GM23338 (cell line): ENCODE results near the gene TMEM86A. TPM values are rescaled to one million over a fixed set of nuclear protein-coding genes. Genes with fewer than 3 reads are reported as not detected.

Source experiments
- ATAC-seq: fragments of 200-7000 bp; cut with Tn5 transposase; 3 replicates; pipeline ENCODE4 v1.9.1; 2020
- DNase-seq: peaks from one replicate; pipeline ENCODE4 v3.0.0-alpha.2; 2015; ENCODE audit warnings: low spot score
- H2AFZ ChIP-seq: fragments of 200-600 bp; sonication (generic); 2 replicates; pipeline ENCODE4 v1.8.0; 2016; ENCODE audit warnings: antibody characterized with exemption, mild to moderate bottlenecking, moderate library complexity
- H3F3A ChIP-seq: fragments of 200-600 bp; sonication (generic); replicated peaks from 2 replicates; pipeline ENCODE4 v1.8.0; 2017; ENCODE audit warnings: antibody characterized with exemption, mixed run types, low read depth
- H3K27ac ChIP-seq: fragments of 200-600 bp; sonication (generic); 2 replicates; pipeline ENCODE4 v1.6.1; 2016; ENCODE audit warnings: low read depth
- H3K27me3 ChIP-seq: fragments of 200-600 bp; sonication (generic); 2 replicates; pipeline ENCODE4 v1.8.0; 2016; ENCODE audit warnings: mild to moderate bottlenecking, mixed run types, moderate library complexity; ENCODE audit not compliant: insufficient read depth
- H3K36me3 ChIP-seq: fragments of 200-600 bp; sonication (generic); 2 replicates; pipeline ENCODE4 v1.8.0; 2016; ENCODE audit warnings: mild to moderate bottlenecking; ENCODE audit not compliant: insufficient read depth
- H3K4me1 ChIP-seq: fragments of 200-600 bp; sonication (generic); 2 replicates; pipeline ENCODE4 v1.8.0; 2016; ENCODE audit warnings: mild to moderate bottlenecking, moderate library complexity; ENCODE audit not compliant: insufficient read depth
- H3K4me2 ChIP-seq: fragments of 200-600 bp; sonication (generic); 2 replicates; pipeline ENCODE4 v1.7.1; 2017; ENCODE audit warnings: mixed run types
- H3K4me3 ChIP-seq: fragments of 200-600 bp; sonication (generic); 2 replicates; pipeline ENCODE4 v1.6.1; 2016; ENCODE audit warnings: mixed run types
- H3K79me2 ChIP-seq: fragments of 200-600 bp; sonication (generic); replicated peaks from 2 replicates; pipeline ENCODE4 v1.8.0; 2017; ENCODE audit warnings: mild to moderate bottlenecking; ENCODE audit not compliant: insufficient read depth
- H3K9me2 ChIP-seq: fragments of 200-600 bp; sonication (generic); 2 replicates; pipeline ENCODE4 v1.8.0; 2017; ENCODE audit not compliant: insufficient read depth
- H4K20me1 ChIP-seq: fragments of 200-600 bp; sonication (generic); replicated peaks from 2 replicates; pipeline ENCODE4 v1.8.0; 2017; ENCODE audit warnings: mild to moderate bottlenecking; ENCODE audit not compliant: insufficient read depth
- H3K27ac Mint-ChIP-seq: 2 replicates; pipeline ENCODE4 v1.8.0; 2020; ENCODE audit warnings: inconsistent platforms, mild to moderate bottlenecking, moderate library complexity, mixed read lengths
- H3K27me3 Mint-ChIP-seq: 3 replicates; pipeline ENCODE4 v1.8.0; 2022; ENCODE audit warnings: low read depth, mild to moderate bottlenecking, moderate library complexity, mixed read lengths, inconsistent platforms; ENCODE audit not compliant: insufficient read depth, poor library complexity
- H3K36me3 Mint-ChIP-seq: 3 replicates; pipeline ENCODE4 v1.8.0; 2021; ENCODE audit warnings: low read depth, mild to moderate bottlenecking, inconsistent platforms, moderate library complexity, mixed read lengths
- H3K4me1 Mint-ChIP-seq: 3 replicates; pipeline ENCODE4 v1.8.0; 2020; ENCODE audit warnings: mild to moderate bottlenecking, inconsistent platforms, mixed read lengths
- H3K4me3 Mint-ChIP-seq: 3 replicates; pipeline ENCODE4 v1.8.0; 2021; ENCODE audit warnings: moderate library complexity, mild to moderate bottlenecking, inconsistent platforms, mixed read lengths
- H3K9me3 Mint-ChIP-seq: 3 replicates; pipeline ENCODE4 v1.8.0; 2020; ENCODE audit warnings: moderate library complexity, mild to moderate bottlenecking, inconsistent platforms, mixed read lengths
- CREB1 ChIP-seq: fragments of 250-450 bp; sonication (Bioruptor Pico); IDR thresholded peaks from 2 replicates; pipeline ENCODE4 v1.5.0; 2020; ENCODE audit warnings: low read depth, mild to moderate bottlenecking, moderate library complexity
- ETS1 ChIP-seq: IDR thresholded peaks from 2 replicates; pipeline ENCODE4 v1.6.1; 2016; ENCODE audit warnings: antibody characterized with exemption
- EZH2 ChIP-seq: fragments of 200-600 bp; sonication (generic); IDR thresholded peaks from one replicate; pipeline ENCODE4 v1.8.0; 2017; ENCODE audit warnings: antibody characterized with exemption, mild to moderate bottlenecking, low read depth; ENCODE audit not compliant: unreplicated experiment
- EZH2phosphoT487 ChIP-seq: fragments of 200-600 bp; sonication (generic); IDR thresholded peaks from one replicate; pipeline ENCODE4 v1.8.1; 2018; ENCODE audit warnings: antibody characterized with exemption; ENCODE audit not compliant: unreplicated experiment
- JUNB ChIP-seq: IDR thresholded peaks from one replicate; pipeline ENCODE4 v1.6.1; 2016; ENCODE audit warnings: antibody characterized with exemption; ENCODE audit not compliant: unreplicated experiment
- NANOG ChIP-seq: IDR thresholded peaks from 2 replicates; pipeline ENCODE4 v1.6.1; 2016; ENCODE audit warnings: antibody characterized with exemption, borderline replicate concordance
- POLR2AphosphoS5 ChIP-seq: IDR thresholded peaks from 2 replicates; pipeline ENCODE4 v1.6.1; 2016; ENCODE audit warnings: antibody characterized with exemption, low read depth
- ZNF462 ChIP-seq: fragments of 250-450 bp; sonication (Bioruptor Pico); IDR thresholded peaks from 2 replicates; pipeline ENCODE4 v1.5.0; 2020; ENCODE audit warnings: mild to moderate bottlenecking, moderate library complexity
- polyA plus RNA-seq: library from polyadenylated mRNA; unstranded; fragments of >200 nt; fragmentation: Nextera tagmentation; extraction: Ambion mirVana; gene quantifications from 2 replicates; pipeline ENCODE4 v1.2.1, GENCODE V29; 2016
- total RNA-seq: library from RNA; depleted of rRNA; stranded (reverse); fragments of >200 nt; shearing (Covaris generic); gene quantifications from 2 replicates; pipeline ENCODE4 v1.2.3, GENCODE V29; 2014
- TF ChIP-seq, protein P1 (sequence below): IDR thresholded peaks from one replicate; pipeline ENCODE4 v1.6.1; 2018; ENCODE audit warnings: antibody characterized with exemption; ENCODE audit not compliant: unreplicated experiment

Gene TMEM86A
- total and polyA plus RNA-seq, 2 experiments from 2014 or later: 0.45 to 0.91 TPM

- no peaks in the 10 kb centered on the region for H3K79me2 ChIP-seq
- H3K9me3 Mint-ChIP-seq: no peaks in the 10 kb centered on the region
- no peak overlapping the region for H3K27ac ChIP-seq
- no peak overlapping the region for H3K27ac Mint-ChIP-seq
- no peaks in the 10 kb centered on the region for H3K36me3 ChIP-seq
- H3K4me3 Mint-ChIP-seq: no peak overlapping the region
- peaks cover 17% of the 10 kb centered on the region; the same call in 1 of the 2 replicates for H3K4me1 ChIP-seq
- H3K4me1 Mint-ChIP-seq: peaks cover 14% of the 10 kb centered on the region; the same call in 2 of the 3 replicates
- ATAC-seq (no peak), DNase-seq (no peak)
- H3K27me3 ChIP-seq: peaks cover 23% of the 10 kb centered on the region
- no peaks in the 10 kb centered on the region for H4K20me1 ChIP-seq
- TF ChIP-seq CREB1 (CRISPR knock-in tag): no peak
- no peak for TF ChIP-seq ETS1
- TF ChIP-seq NANOG: no peak
- TF ChIP-seq JUNB: no peak
- no peak for TF ChIP-seq EZH2phosphoT487
- TF ChIP-seq, protein P1, sequence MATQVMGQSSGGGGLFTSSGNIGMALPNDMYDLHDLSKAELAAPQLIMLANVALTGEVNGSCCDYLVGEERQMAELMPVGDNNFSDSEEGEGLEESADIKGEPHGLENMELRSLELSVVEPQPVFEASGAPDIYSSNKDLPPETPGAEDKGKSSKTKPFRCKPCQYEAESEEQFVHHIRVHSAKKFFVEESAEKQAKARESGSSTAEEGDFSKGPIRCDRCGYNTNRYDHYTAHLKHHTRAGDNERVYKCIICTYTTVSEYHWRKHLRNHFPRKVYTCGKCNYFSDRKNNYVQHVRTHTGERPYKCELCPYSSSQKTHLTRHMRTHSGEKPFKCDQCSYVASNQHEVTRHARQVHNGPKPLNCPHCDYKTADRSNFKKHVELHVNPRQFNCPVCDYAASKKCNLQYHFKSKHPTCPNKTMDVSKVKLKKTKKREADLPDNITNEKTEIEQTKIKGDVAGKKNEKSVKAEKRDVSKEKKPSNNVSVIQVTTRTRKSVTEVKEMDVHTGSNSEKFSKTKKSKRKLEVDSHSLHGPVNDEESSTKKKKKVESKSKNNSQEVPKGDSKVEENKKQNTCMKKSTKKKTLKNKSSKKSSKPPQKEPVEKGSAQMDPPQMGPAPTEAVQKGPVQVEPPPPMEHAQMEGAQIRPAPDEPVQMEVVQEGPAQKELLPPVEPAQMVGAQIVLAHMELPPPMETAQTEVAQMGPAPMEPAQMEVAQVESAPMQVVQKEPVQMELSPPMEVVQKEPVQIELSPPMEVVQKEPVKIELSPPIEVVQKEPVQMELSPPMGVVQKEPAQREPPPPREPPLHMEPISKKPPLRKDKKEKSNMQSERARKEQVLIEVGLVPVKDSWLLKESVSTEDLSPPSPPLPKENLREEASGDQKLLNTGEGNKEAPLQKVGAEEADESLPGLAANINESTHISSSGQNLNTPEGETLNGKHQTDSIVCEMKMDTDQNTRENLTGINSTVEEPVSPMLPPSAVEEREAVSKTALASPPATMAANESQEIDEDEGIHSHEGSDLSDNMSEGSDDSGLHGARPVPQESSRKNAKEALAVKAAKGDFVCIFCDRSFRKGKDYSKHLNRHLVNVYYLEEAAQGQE: no peak
- TF ChIP-seq POLR2AphosphoS5: no peak
- TF ChIP-seq EZH2: no peak
- TF ChIP-seq ZNF462 (CRISPR knock-in tag): no peak
- 0 out of 2 replicates have a peak, but pooled peaks cover 2% of the 10 kb centered on the region for H3F3A ChIP-seq
- H3K36me3 Mint-ChIP-seq: no peaks in the 10 kb centered on the region; the same call in 2 of the 3 replicates
- peaks cover 15% of the 10 kb centered on the region for H3K27me3 Mint-ChIP-seq
- no peak overlapping the region for H3K4me3 ChIP-seq
- no peaks in the 10 kb centered on the region for H3K9me2 ChIP-seq
- no peak overlapping the region for H2AFZ ChIP-seq
- H3K4me2 ChIP-seq: no peak overlapping the region
Measured at GRCh38 chr11:18704045-18704645, 5.6 kb downstream of the TMEM86A start.
